HepG2 (cell line): ENCODE measurements around the gene LAMB4. TPM values are rescaled to one million over a fixed set of nuclear protein-coding genes. Genes with fewer than 3 reads are reported as not detected.
A peak's percentile ranks its signal among the peaks of the same experiment; 100 is the strongest.

ENCODE experiments used
- AKAP8 ChIP-seq: sonication (generic); formaldehyde crosslinking; IDR thresholded peaks from 2 replicates; pipeline ENCODE4 v1.5.1; 2020; ENCODE audit warnings: mild to moderate bottlenecking, missing genetic modification reagents
- FOXJ3 ChIP-seq: sonication (generic); formaldehyde crosslinking; IDR thresholded peaks from 2 replicates; pipeline ENCODE4 v1.4.0; 2020; ENCODE audit warnings: missing genetic modification reagents, mild to moderate bottlenecking, borderline replicate concordance
- GMEB2 ChIP-seq: IDR thresholded peaks from 2 replicates; pipeline ENCODE4 v1.6.1; 2016; ENCODE audit warnings: missing biosample characterization, missing genetic modification reagents, low read depth
- HOXA3 ChIP-seq: sonication (generic); formaldehyde crosslinking; IDR thresholded peaks from 2 replicates; pipeline ENCODE4 v1.5.0; 2020; ENCODE audit warnings: missing genetic modification reagents
- HOXA7 ChIP-seq: sonication (generic); formaldehyde crosslinking; IDR thresholded peaks from 2 replicates; pipeline ENCODE4 v1.8.1; 2022; ENCODE audit warnings: mild to moderate bottlenecking, missing genetic modification reagents, moderate library complexity
- MED1 ChIP-seq: sonication (generic); formaldehyde crosslinking; IDR thresholded peaks from 2 replicates; pipeline ENCODE4 v1.4.0; 2020; ENCODE audit warnings: missing genetic modification reagents
- MIXL1 ChIP-seq: IDR thresholded peaks from 2 replicates; pipeline ENCODE4 v1.6.1; 2016
- NFE2L2 ChIP-seq: fragments of 150-350 bp; IDR thresholded peaks from 2 replicates; pipeline ENCODE4 v1.6.1; 2014; ENCODE audit warnings: low read length
- PITX1 ChIP-seq: sonication (generic); formaldehyde crosslinking; IDR thresholded peaks from 2 replicates; pipeline ENCODE4 v1.5.1; 2020; ENCODE audit warnings: mild to moderate bottlenecking, missing genetic modification reagents
- SIX4 ChIP-seq: sonication (generic); formaldehyde crosslinking; IDR thresholded peaks from 2 replicates; pipeline ENCODE4 v1.4.0; 2020; ENCODE audit warnings: missing genetic modification reagents
- SOX6 ChIP-seq, 2 experiments: fragments of 450-650 bp in 1 of 2; sonication (generic) in 1 of 2; formaldehyde crosslinking in 1 of 2; IDR thresholded peaks; 2 replicates each; pipeline versions ENCODE4 v1.4.0 to v1.6.1; 2017 to 2020; ENCODE audit warnings: antibody characterized with exemption in 1 of 2, mild to moderate bottlenecking in 1 of 2, missing genetic modification reagents in 1 of 2
- TBX2 ChIP-seq: sonication (generic); formaldehyde crosslinking; IDR thresholded peaks from 2 replicates; pipeline ENCODE4 v1.5.0; 2020; ENCODE audit warnings: missing genetic modification reagents, mild to moderate bottlenecking, borderline replicate concordance
- TCF12 ChIP-seq, 2 experiments: fragments of 450-650 bp in 1 of 2; sonication (generic) in 1 of 2; formaldehyde crosslinking in 1 of 2; IDR thresholded peaks; 2 replicates each; pipeline versions ENCODE4 v1.6.1 to v1.8.0; 2017 to 2022; ENCODE audit warnings: antibody characterized with exemption in 1 of 2, mild to moderate bottlenecking in 1 of 2, missing genetic modification reagents in 1 of 2, moderate library complexity in 1 of 2
- TCF7L2 ChIP-seq: IDR thresholded peaks from 2 replicates; pipeline ENCODE4 v1.6.1; 2011; ENCODE audit warnings: mild to moderate bottlenecking, low read depth, low read length, moderate library complexity
- TOE1 ChIP-seq: sonication (generic); formaldehyde crosslinking; IDR thresholded peaks from 2 replicates; pipeline ENCODE4 v1.4.0; 2020; ENCODE audit warnings: mild to moderate bottlenecking, missing genetic modification reagents
- U2AF1 ChIP-seq: fragments of 200-400 bp; formaldehyde crosslinking; optimal IDR thresholded peaks from 2 replicates; pipeline ENCODE3; 2017; ENCODE audit warnings: mild to moderate bottlenecking, low read depth, low read length
- ZEB1 ChIP-seq: IDR thresholded peaks from 2 replicates; pipeline ENCODE4 v1.6.1; 2012; ENCODE audit warnings: mild to moderate bottlenecking, low read depth, inconsistent platforms; ENCODE audit not compliant: insufficient replicate concordance
- ZFY ChIP-seq: sonication (generic); formaldehyde crosslinking; IDR thresholded peaks from 2 replicates; pipeline ENCODE4 v1.4.0; 2020; ENCODE audit warnings: missing genetic modification reagents
- ZNF160 ChIP-seq: sonication (generic); formaldehyde crosslinking; IDR thresholded peaks from 2 replicates; pipeline ENCODE4 v1.8.0; 2022; ENCODE audit warnings: mild to moderate bottlenecking, inconsistent platforms, missing genetic modification reagents
- ZNF367 ChIP-seq: sonication (generic); formaldehyde crosslinking; IDR thresholded peaks from 2 replicates; pipeline ENCODE4 v1.4.0; 2020; ENCODE audit warnings: missing genetic modification reagents, borderline replicate concordance
- ZNF639 ChIP-seq: conservative IDR thresholded peaks from 2 replicates; pipeline ENCODE4 v1.6.1; 2018; ENCODE audit warnings: missing genetic modification reagents
- ZNF883 ChIP-seq: sonication (generic); formaldehyde crosslinking; IDR thresholded peaks from 2 replicates; pipeline ENCODE4 v1.5.1; 2020; ENCODE audit warnings: mild to moderate bottlenecking, missing genetic modification reagents; ENCODE audit errors: not compliant biosample characterization
- polyA plus RNA-seq, 8 experiments: library from polyadenylated mRNA; depleted of rRNA in 3 of 8; stranded (reverse) in 7 of 8; unstranded in 1 of 8; fragments of >200 nt; fragmentation: Illumina TruSeq in 4 of 8; extraction: Trizol in 4 of 8; gene quantifications; 2 replicates each; pipeline versions ENCODE4 v1.2.1 to v1.2.3, GENCODE V29; 2011 to 2016; ENCODE audit warnings: low read depth in 4 of 8, missing spikeins in 1 of 8, mixed read lengths in 1 of 8; ENCODE audit not compliant: insufficient read depth in 1 of 8
- total RNA-seq, 5 experiments: library from RNA; depleted of rRNA; stranded (reverse); fragments of >200 nt; fragmentation: Illumina TruSeq; extraction: Trizol; gene quantifications; 2 replicates each; pipeline ENCODE4 v1.2.3, GENCODE V29; 2016; ENCODE audit warnings: low read depth in 1 of 5
- TF ChIP-seq, protein P1 (sequence below): IDR thresholded peaks from 2 replicates; pipeline ENCODE4 v1.6.1; 2016; ENCODE audit warnings: low read depth, missing genetic modification reagents, missing compliant biosample characterization

Gene LAMB4
- total and polyA plus RNA-seq, 2 of the 13 experiments (the other 11 are each of a cell fraction or from before 2014, with no cell fraction given): 0.05 TPM; not detected in 1

DNA sequence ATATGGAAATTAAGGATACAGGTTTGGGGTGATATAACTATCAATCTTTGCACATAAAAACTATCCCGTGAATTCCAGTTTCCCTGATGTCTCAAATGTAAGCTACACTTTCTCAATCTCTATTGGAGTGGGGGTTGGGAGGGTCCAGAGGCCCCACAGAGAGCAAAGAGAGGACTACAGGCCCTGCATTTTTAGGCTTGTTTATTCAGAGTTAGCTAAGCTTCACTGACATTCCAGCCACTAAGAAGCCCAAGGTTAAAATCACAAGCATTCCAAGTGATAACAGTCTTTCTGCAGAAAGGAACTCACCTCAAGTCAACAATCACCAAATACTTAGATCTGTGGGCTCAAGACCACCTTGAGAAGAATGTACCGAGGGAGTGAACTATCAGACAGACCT is 95.6 kb downstream of the LAMB4 start (continued):
- TF ChIP-seq HOXA7 (CRISPR knock-in tag) (no peak), ZEB1 (peak; percentile 54), MED1 (peak; percentile 68), NFE2L2 (no peak), ZNF367 (CRISPR knock-in tag) (no peak), TBX2 (CRISPR knock-in tag) (peak; percentile 47; the same call in 1 of the 2 replicates), FOXJ3 (CRISPR knock-in tag) (peak; percentile 92; the same call in 1 of the 2 replicates), U2AF1 (no peak), TOE1 (CRISPR knock-in tag) (0 out of 2 replicates have a peak, but pooled peaks have one; percentile 53), MIXL1 (CRISPR knock-in tag) (peak; percentile 82), GMEB2 (no peak), PITX1 (CRISPR knock-in tag) (peak; percentile 81), HOXA3 (CRISPR knock-in tag) (peak; percentile 62), TCF7L2 (no peak), SOX6 (IDR thresholded peaks at IDR 0.05) (no peak), SOX6 (CRISPR knock-in tag; IDR thresholded peaks at IDR 0.05) (peak; percentile 84), ZNF639 (0 out of 2 replicates have a peak, but pooled peaks have one; percentile 35), ZNF883 (CRISPR knock-in tag) (no peak), SIX4 (CRISPR knock-in tag) (0 out of 2 replicates have a peak, but pooled peaks have one; percentile 18), AKAP8 (CRISPR knock-in tag) (no peak), ZFY (peak; percentile 41; the same call in 1 of the 2 replicates), ZNF160 (no peak), TCF12 (IDR thresholded peaks at IDR 0.05) (no peak), TCF12 (CRISPR knock-in tag; IDR thresholded peaks at IDR 0.05) (no peak)
- TF ChIP-seq, protein P1, sequence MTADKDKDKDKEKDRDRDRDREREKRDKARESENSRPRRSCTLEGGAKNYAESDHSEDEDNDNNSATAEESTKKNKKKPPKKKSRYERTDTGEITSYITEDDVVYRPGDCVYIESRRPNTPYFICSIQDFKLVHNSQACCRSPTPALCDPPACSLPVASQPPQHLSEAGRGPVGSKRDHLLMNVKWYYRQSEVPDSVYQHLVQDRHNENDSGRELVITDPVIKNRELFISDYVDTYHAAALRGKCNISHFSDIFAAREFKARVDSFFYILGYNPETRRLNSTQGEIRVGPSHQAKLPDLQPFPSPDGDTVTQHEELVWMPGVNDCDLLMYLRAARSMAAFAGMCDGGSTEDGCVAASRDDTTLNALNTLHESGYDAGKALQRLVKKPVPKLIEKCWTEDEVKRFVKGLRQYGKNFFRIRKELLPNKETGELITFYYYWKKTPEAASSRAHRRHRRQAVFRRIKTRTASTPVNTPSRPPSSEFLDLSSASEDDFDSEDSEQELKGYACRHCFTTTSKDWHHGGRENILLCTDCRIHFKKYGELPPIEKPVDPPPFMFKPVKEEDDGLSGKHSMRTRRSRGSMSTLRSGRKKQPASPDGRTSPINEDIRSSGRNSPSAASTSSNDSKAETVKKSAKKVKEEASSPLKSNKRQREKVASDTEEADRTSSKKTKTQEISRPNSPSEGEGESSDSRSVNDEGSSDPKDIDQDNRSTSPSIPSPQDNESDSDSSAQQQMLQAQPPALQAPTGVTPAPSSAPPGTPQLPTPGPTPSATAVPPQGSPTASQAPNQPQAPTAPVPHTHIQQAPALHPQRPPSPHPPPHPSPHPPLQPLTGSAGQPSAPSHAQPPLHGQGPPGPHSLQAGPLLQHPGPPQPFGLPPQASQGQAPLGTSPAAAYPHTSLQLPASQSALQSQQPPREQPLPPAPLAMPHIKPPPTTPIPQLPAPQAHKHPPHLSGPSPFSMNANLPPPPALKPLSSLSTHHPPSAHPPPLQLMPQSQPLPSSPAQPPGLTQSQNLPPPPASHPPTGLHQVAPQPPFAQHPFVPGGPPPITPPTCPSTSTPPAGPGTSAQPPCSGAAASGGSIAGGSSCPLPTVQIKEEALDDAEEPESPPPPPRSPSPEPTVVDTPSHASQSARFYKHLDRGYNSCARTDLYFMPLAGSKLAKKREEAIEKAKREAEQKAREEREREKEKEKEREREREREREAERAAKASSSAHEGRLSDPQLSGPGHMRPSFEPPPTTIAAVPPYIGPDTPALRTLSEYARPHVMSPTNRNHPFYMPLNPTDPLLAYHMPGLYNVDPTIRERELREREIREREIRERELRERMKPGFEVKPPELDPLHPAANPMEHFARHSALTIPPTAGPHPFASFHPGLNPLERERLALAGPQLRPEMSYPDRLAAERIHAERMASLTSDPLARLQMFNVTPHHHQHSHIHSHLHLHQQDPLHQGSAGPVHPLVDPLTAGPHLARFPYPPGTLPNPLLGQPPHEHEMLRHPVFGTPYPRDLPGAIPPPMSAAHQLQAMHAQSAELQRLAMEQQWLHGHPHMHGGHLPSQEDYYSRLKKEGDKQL (CRISPR knock-in tag): peak; percentile 63; the same call in 1 of the 2 replicates
